T-helper 2 cell treated with Interferon-gamma antibody and Interleukin-4, amounts not matched to agents 100 ng/mL and 5 ng/mL, for 36 hours (primary cell): ENCODE measurements around the gene PCDHA11. TPM values are rescaled to one million over a fixed set of nuclear protein-coding genes. Genes with fewer than 3 reads are reported as not detected.
"Not testable (repeated sequence)": the region's sequence is repeated elsewhere in the genome, so short reads cannot be mapped to it uniquely, and the experiment has no call there.

Experiments
- intact Hi-C: fragments of 100-400 bp; cut with micrococcal nuclease; formaldehyde crosslinking; loops from one replicate; pipeline ENCODE4 v1.15.1; 2023
- total RNA-seq: library from RNA; stranded (reverse); gene quantifications from 2 replicates; pipeline ENCODE4 v1.2.3, GENCODE V29; 2022

PCDHA11 gene
- total RNA-seq, 1 donor from 2014 or later, result not detected

DNA sequence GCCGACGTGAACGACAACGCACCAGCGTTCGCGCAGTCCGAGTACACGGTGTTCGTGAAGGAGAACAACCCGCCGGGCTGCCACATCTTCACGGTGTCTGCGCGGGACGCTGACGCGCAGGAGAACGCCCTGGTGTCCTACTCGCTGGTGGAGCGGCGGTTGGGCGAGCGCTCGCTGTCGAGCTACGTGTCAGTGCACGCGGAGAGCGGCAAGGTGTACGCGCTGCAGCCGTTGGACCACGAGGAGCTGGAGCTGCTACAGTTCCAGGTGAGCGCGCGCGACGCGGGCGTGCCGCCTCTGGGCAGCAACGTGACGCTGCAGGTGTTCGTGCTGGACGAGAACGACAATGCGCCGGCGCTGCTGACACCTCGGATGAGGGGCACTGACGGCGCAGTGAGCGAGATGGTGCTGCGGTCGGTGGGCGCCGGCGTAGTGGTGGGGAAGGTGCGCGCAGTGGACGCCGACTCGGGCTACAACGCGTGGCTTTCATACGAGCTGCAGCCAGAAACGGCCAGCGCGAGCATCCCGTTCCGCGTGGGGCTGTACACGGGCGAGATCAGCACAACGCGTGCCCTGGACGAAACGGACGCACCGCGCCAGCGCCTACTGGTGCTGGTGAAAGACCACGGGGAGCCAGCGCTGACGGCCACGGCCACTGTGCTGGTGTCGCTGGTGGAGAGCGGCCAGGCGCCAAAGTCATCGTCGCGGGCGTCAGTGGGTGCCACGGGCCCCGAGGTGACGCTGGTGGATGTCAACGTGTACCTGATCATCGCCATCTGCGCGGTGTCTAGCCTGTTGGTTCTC lies 18.7 kb upstream of the PCDHA11 start:
- intact Hi-C loops, result not testable (repeated sequence)

- intact Hi-C loops, result no loop called here
Measured at GRCh38 chr5:140855772-140856674, 12.7 kb upstream of the PCDHA11 start, which contains the start of gene PCDHA10. TSS of gene PCDHA10 (plus strand) at chr5:140855897. CDS start at chr5:140856049, 152 bp downstream.

DNA sequence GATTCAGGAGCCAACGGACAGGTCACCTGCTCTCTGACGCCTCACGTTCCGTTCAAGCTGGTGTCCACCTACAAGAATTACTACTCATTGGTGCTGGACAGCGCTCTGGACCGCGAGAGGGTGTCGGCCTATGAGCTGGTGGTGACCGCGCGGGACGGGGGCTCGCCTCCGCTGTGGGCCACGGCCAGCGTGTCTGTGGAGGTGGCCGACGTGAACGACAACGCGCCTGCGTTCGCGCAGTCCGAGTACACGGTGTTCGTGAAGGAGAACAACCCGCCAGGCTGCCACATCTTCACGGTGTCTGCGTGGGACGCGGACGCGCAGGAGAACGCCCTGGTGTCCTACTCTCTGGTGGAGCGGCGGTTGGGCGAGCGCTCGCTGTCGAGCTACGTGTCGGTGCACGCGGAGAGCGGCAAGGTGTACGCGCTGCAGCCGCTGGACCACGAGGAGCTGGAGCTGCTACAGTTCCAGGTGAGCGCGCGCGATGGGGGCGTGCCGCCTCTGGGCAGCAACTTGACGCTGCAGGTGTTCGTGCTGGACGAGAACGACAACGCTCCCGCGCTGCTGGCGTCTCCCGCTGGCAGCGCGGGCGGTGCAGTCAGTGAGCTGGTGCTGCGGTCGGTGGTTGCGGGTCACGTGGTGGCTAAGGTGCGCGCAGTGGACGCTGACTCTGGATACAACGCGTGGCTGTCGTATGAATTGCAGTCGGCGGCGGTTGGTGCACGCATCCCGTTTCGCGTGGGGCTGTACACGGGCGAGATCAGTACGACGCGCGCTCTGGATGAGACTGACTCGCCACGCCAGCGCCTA lies 11.4 kb upstream of the PCDHA11 start:
- intact Hi-C loops, result no loop called here

DNA sequence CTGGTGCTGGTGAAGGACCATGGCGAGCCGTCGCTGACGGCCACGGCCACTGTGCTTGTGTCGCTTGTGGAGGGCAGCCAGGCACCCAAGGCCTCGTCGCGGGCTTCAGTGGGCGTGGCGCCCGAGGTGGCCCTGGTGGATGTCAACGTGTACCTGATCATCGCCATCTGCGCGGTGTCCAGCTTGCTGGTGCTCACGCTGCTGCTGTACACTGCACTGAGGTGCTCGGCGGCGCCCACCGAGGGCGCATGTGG lies 10.8 kb upstream of the PCDHA11 start:
- intact Hi-C loops, result no loop called here

- intact Hi-C loops, result no loop called here
Measured at GRCh38 chr5:140862441-140863295, 6.1 kb upstream of the PCDHA11 start.

- intact Hi-C loops, result no loop called here
Measured at GRCh38 chr5:140869555-140869886, 764 bp downstream of the PCDHA11 start.

- intact Hi-C loops, result loop anchor here (10.0 kb wide), 1 partner anchor 364 kb away; no protein-coding TSS in a partner anchor
Measured at GRCh38 chr5:140870221-140871201, 1.8 kb downstream of the PCDHA11 start.

GRCh38 chr5:140875085-140876065 lies 6.6 kb downstream of the PCDHA11 start, which contains the start of gene PCDHA12:
TSS of gene PCDHA12 (plus strand) at chr5:140875308. CDS start at chr5:140875473, 165 bp downstream.
- intact Hi-C loops, result loop anchor here (10.0 kb wide), 1 partner anchor 359 kb away; no protein-coding TSS in a partner anchor

DNA sequence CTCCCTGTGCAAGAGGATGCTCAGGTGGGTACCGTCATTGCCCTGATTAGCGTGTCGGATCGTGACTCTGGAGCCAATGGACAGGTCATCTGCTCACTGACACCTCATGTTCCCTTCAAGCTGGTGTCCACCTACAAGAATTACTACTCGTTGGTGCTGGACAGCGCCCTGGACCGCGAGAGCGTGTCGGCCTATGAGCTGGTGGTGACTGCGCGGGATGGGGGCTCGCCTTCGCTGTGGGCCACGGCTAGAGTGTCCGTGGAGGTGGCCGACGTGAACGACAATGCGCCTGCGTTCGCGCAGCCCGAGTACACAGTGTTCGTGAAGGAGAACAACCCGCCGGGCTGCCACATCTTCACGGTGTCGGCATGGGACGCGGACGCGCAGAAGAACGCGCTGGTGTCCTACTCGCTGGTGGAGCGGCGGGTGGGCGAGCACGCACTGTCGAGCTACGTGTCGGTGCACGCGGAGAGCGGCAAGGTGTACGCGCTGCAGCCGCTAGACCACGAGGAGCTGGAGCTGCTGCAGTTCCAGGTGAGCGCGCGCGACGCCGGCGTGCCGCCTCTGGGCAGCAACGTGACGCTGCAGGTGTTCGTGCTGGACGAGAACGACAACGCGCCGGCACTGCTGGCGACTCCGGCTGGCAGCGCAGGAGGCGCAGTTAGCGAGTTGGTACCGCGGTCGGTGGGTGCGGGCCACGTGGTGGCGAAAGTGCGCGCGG lies 7.9 kb downstream of the PCDHA11 start:
- intact Hi-C loops, result loop anchor here (10.0 kb wide), 1 partner anchor 358 kb away; no protein-coding TSS in a partner anchor

DNA sequence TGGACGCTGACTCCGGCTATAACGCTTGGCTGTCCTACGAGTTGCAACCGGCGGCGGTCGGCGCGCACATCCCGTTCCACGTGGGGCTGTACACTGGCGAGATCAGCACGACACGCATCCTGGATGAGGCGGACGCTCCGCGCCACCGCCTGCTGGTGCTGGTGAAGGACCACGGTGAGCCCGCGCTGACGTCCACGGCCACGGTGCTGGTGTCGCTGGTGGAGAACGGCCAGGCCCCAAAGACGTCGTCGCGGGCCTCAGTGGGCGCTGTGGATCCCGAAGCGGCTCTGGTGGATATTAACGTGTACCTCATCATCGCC lies 8.5 kb downstream of the PCDHA11 start:
- intact Hi-C loops, result loop anchor here (10.0 kb wide), 1 partner anchor 358 kb away; no protein-coding TSS in a partner anchor

DNA sequence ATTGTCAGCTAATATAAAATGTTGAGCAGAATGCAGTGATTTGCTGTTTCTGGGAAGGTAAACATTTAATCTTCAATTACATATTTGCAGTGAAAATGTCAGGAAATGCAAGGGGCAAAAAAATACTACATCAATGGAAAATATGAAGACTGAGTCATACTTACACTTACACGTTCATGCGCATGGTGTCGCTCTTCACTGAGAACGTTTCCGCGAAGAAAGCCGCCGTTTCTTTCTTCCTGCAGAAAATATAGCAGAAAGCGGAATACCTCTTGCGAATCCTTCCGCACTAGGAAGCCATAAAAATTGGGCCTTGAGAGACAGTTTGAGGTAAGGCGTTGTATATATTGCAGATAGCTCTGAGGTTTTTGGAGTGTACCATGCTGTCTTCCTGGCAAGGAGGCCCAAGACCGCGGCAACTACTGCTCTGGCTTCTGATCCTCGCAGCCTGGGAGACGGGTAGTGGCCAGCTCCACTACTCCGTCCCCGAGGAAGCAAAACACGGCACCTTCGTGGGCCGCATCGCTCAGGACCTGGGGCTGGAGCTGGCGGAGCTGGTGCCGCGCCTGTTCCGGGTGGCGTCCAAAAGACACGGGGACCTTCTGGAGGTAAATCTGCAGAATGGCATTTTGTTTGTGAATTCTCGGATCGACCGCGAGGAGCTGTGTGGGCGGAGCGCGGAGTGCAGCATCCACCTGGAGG lies 13.3 kb downstream of the PCDHA11 start, which contains the start of gene PCDHA13:
Gene PCDHA13, plus strand, starts transcription at position 236 of the 702 bp plus-strand sequence. Its CDS starts 145 bp downstream, at position 381.
- intact Hi-C loops, result loop anchor here (5.0 kb wide), 1 partner anchor 45 kb away; no protein-coding TSS in a partner anchor

GRCh38 chr5:140882591-140882899 lies 13.8 kb downstream of the PCDHA11 start:
- intact Hi-C loops, result loop anchor here (5.0 kb wide), 1 partner anchor 45 kb away; no protein-coding TSS in a partner anchor

- intact Hi-C loops, result loop anchor here (5.0 kb wide), 1 partner anchor 46 kb away; no protein-coding TSS in a partner anchor
Measured at GRCh38 chr5:140883373-140883772, 14.6 kb downstream of the PCDHA11 start.

DNA sequence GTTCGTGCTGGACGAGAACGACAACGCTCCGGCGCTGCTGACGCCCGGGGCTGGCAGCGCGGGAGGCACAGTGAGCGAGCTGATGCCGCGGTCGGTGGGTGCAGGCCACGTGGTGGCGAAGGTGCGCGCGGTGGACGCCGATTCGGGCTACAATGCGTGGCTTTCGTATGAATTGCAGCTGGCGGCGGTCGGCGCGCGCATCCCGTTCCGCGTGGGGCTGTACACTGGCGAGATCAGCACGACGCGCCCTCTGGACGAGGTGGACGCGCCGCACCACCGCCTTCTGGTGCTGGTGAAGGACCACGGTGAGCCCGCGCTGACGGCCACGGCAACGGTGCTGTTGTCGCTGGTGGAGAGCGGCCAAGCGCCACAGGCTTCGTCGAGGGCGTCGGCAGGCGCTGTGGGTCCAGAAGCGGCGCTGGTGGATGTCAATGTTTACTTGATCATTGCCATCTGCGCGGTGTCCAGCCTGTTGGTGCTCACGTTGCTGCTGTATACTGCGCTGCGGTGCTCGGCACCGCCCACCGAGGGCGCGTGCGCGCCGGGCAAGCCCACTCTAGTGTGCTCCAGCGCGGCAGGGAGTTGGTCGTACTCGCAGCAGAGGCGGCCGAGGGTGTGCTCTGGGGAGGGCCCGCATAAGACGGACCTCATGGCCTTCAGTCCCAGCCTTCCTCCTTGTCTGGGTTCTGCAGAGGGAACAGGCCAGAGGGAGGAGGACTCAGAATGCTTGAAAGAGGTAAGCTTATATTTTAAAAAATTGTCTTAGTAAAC lies 15.4 kb downstream of the PCDHA11 start:
- intact Hi-C loops, result loop anchor here (5.0 kb wide), 1 partner anchor 47 kb away; no protein-coding TSS in a partner anchor

DNA sequence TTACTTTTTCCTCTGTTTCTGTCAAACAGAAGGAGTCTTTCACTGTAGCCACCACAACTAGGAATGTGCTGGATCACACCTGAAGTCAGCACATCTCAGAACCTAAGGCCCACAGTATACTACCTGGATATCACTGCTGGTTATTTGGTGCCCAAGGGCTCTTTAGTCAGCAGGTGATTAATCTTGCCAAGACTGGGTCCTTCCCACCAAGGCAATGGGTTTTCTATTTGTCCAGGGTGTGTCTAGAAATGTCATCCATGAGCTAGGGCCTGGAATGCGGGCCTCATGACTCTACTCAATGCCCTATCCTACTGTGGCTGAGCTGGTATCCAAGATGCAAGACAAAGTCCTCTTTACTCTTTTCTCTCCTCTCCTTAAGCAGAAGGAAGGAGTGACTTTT lies 47.6 kb downstream of the PCDHA11 start:
- intact Hi-C loops, result no loop called here
